Peyer's patch (tissue), 4 donors: ENCODE measurements around the gene KIF23.
A peak's percentile ranks its signal among the peaks of the same experiment; 100 is the strongest.

Experiments used
- CTCF ChIP-seq, 6 experiments: fragments of 450-650 bp in 4 of 6; fragments of 200-600 bp in 2 of 6; sonication (generic) in 1 of 6; IDR thresholded peaks; one replicate each; pipeline ENCODE4 v1.5.1; 2017 to 2019; ENCODE audit warnings: antibody characterized with exemption in 6 of 6, mild to moderate bottlenecking in 3 of 6, moderate library complexity in 1 of 6
- POLR2A ChIP-seq, 2 donors: fragments of 450-650 bp; IDR thresholded peaks; one replicate each; pipeline ENCODE4 v1.5.1; 2017; ENCODE audit warnings: antibody characterized with exemption in 2 of 2, mild to moderate bottlenecking in 2 of 2, moderate library complexity in 2 of 2

- TF ChIP-seq CTCF (IDR thresholded peaks at IDR 0.05) = no peak
- peak in 1 of 2 donors; percentile 22 for TF ChIP-seq POLR2A (IDR thresholded peaks at IDR 0.05)
Observed at GRCh38 chr15:69413822-69414700, at the start of gene KIF23.
